Naive B cell (primary cell): Measurements from ENCODE around the gene GINS1. TPM values are rescaled to one million over a fixed set of nuclear protein-coding genes. Genes with fewer than 3 reads are reported as not detected.

Experiments
- ATAC-seq, 2 donors: fragments of 150-1000 bp; cut with Tn5 transposase; 2 replicates each; pipeline ENCODE4 v1.10.0; 2021; ENCODE audit warnings: low read depth in 2 of 2, mild to moderate bottlenecking in 2 of 2, moderate library complexity in 2 of 2
- DNase-seq: peaks from one replicate; pipeline ENCODE4 v3.0.0; 2022
- H3K27ac Mint-ChIP-seq, 6 donors: one replicate each; pipeline ENCODE4 v1.8.0; 2020 to 2022; ENCODE audit warnings: mild to moderate bottlenecking in 6 of 6, mixed read lengths in 6 of 6, moderate library complexity in 5 of 6, inconsistent platforms in 2 of 6
- H3K27me3 Mint-ChIP-seq, 3 donors: one replicate each; pipeline ENCODE4 v1.8.0; 2021 to 2022; ENCODE audit warnings: mixed read lengths in 3 of 3, mild to moderate bottlenecking in 1 of 3
- H3K36me3 Mint-ChIP-seq, 2 donors: one replicate each; pipeline ENCODE4 v1.8.0; 2020 to 2022; ENCODE audit warnings: mixed read lengths in 2 of 2, inconsistent platforms in 1 of 2, mild to moderate bottlenecking in 1 of 2
- H3K4me1 Mint-ChIP-seq, 3 donors: one replicate each; pipeline ENCODE4 v1.8.0; 2020 to 2022; ENCODE audit warnings: mixed read lengths in 3 of 3, inconsistent platforms in 1 of 3, mild to moderate bottlenecking in 1 of 3, moderate library complexity in 1 of 3
- H3K4me3 Mint-ChIP-seq, 8 donors: one replicate each; pipeline ENCODE4 v1.8.0; 2020 to 2022; ENCODE audit warnings: mild to moderate bottlenecking in 8 of 8, mixed read lengths in 8 of 8, moderate library complexity in 8 of 8, inconsistent platforms in 2 of 8
- H3K9me3 Mint-ChIP-seq, 7 donors: one replicate each; pipeline ENCODE4 v1.8.0; 2020 to 2022; ENCODE audit warnings: mixed read lengths in 7 of 7, mild to moderate bottlenecking in 5 of 7, inconsistent platforms in 2 of 7, moderate library complexity in 1 of 7
- polyA plus RNA-seq, 6 donors: library from polyadenylated mRNA; unstranded; fragments of 300-500 nt; fragmentation: Illumina TruSeq; gene quantifications; one replicate each; pipeline ENCODE4 v1.2.3, GENCODE V29; 2021; ENCODE audit warnings: low read depth in 6 of 6

The GINS1 gene
- polyA plus RNA-seq, 6 donors from 2014 or later: 1.1 to 3.4 (median 1.8) TPM

DNA sequence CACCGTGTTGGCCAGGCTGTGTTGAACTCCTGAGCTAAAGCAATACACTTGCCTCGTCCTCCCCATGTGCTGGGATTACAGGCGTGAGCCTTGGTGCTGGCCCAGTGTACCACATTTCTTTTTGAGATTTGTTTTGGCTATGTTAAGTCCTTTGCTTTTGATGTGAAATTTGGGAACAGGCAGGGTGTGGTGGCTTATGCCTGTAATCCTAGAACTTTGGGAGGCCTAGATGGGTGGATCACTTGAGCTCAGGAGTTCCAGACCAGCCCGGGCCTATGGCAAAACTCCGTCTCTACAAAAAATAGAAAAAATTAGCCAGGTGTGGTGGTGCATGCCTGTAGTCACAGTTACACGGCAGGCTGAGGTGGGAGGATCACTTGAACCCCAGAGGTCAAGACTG, 40.2 kb downstream of the GINS1 start:
- DNase-seq (no peak), ATAC-seq (no peak)
- H3K9me3 Mint-ChIP-seq: peaks cover 0 to 7% (median 0%) of the 10 kb centered on the region in 7 donors
- H3K4me1 Mint-ChIP-seq: peaks cover 0 to 4% (median 0%) of the 10 kb centered on the region in 3 donors
- H3K27me3 Mint-ChIP-seq: no peaks in the 10 kb centered on the region
- peaks cover 8 to 16% of the 10 kb centered on the region in 2 donors for H3K36me3 Mint-ChIP-seq
- peak overlapping the region in 1 of 8 donors; percentile 21 for H3K4me3 Mint-ChIP-seq
- peak overlapping the region in 1 of 6 donors; percentile 28 for H3K27ac Mint-ChIP-seq

DNA sequence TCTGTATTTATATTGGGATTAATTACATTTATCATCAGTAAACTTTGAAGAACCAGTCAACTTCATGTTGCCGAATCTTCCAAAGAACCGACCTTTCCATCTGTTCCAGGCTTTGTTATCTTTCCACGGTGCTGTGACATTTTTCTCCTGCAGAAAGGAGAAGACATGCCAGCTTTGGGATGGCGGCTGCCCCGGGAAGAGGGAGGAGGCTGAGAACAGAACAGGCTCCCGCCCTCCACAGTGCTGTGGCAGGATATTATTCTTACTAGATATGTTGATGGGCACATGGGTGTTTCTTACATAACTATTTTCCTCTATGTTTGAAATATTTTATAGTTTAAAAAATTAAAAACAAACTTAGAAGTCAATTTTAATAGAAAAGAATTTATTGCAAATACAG, 44.9 kb downstream of the GINS1 start:
- Mint-ChIP-seq H3K27me3 (no peaks in the 10 kb centered on the region), H3K9me3 (peaks cover 0 to 7% (median 0%) of the 10 kb centered on the region in 7 donors), H3K4me3 (no peak overlapping the region), H3K27ac (no peak overlapping the region), H3K36me3 (no peaks in the 10 kb centered on the region), H3K4me1 (no peaks in the 10 kb centered on the region)
- DNase-seq (no peak), ATAC-seq (no peak)

GRCh38 chr20:25453035-25453810, 45.8 kb downstream of the GINS1 start:
- DNase-seq (no peak), ATAC-seq (no peak)
- Mint-ChIP-seq H3K9me3 (peaks cover 0 to 6% (median 0%) of the 10 kb centered on the region in 7 donors), H3K4me3 (no peak overlapping the region), H3K36me3 (no peaks in the 10 kb centered on the region), H3K27me3 (no peaks in the 10 kb centered on the region), H3K27ac (no peak overlapping the region), H3K4me1 (no peaks in the 10 kb centered on the region)

DNA sequence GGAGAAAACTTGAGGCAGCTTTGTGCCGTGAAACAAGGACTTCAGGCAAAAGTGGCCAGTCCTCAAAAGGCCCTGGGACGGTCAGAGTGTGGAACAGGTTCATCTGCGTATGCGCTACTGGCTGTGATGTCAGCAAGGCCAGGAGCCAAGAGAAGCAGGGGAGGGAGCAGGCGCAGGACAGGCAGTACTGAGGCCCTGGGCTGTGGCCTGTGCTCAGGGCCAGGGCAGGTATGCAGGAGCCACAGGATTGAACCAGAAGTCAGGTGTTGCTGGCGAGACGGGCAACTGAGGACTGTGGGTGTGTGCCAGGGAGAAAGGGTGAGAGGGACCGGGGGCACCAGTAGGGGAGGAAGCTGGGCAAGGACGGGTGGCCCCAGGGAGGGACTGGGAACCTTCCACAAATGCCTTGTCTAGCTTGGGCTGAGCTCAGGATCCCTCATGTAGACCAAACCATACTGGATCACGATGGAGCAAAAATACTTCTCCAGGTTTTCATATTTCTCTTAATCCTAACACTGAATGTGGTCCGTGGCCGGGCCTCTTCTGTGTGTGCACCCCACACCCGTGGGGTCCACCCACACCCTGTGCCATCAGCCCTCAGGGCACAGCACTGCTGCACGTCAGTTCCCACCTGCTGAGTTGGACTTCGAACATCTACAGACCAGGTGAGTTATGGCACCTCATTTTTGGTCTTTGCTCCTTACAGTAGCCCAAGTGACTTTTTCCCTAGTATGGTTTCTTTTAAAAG, 46.9 kb downstream of the GINS1 start:
- Mint-ChIP-seq H3K4me1 (no peaks in the 10 kb centered on the region), H3K4me3 (no peak overlapping the region), H3K27me3 (no peaks in the 10 kb centered on the region), H3K36me3 (no peaks in the 10 kb centered on the region), H3K9me3 (no peaks in the 10 kb centered on the region), H3K27ac (peak overlapping the region in 1 of 6 donors; percentile 74)
- ATAC-seq (no peak), DNase-seq (no peak)

GRCh38 chr20:25457886-25458680, 50.6 kb downstream of the GINS1 start:
- H3K27ac Mint-ChIP-seq: no peak overlapping the region

GRCh38 chr20:25459111-25459830, 51.8 kb downstream of the GINS1 start:
- Mint-ChIP-seq H3K4me1 (no peaks in the 10 kb centered on the region), H3K4me3 (no peak overlapping the region), H3K36me3 (no peaks in the 10 kb centered on the region), H3K27me3 (peaks cover 0 to 4% (median 0%) of the 10 kb centered on the region in 3 donors), H3K9me3 (no peaks in the 10 kb centered on the region), H3K27ac (no peak overlapping the region)
- ATAC-seq (no peak), DNase-seq (no peak)

More at GRCh38 chr20:25457886-25458680, 50.6 kb downstream of the GINS1 start:
- ATAC-seq (no peak), DNase-seq (no peak)
- no peak overlapping the region for H3K4me3 Mint-ChIP-seq
- no peaks in the 10 kb centered on the region for H3K36me3 Mint-ChIP-seq
- no peaks in the 10 kb centered on the region for H3K9me3 Mint-ChIP-seq
- peaks cover 0 to 4% (median 0%) of the 10 kb centered on the region in 3 donors for H3K27me3 Mint-ChIP-seq
- no peaks in the 10 kb centered on the region for H3K4me1 Mint-ChIP-seq

DNA sequence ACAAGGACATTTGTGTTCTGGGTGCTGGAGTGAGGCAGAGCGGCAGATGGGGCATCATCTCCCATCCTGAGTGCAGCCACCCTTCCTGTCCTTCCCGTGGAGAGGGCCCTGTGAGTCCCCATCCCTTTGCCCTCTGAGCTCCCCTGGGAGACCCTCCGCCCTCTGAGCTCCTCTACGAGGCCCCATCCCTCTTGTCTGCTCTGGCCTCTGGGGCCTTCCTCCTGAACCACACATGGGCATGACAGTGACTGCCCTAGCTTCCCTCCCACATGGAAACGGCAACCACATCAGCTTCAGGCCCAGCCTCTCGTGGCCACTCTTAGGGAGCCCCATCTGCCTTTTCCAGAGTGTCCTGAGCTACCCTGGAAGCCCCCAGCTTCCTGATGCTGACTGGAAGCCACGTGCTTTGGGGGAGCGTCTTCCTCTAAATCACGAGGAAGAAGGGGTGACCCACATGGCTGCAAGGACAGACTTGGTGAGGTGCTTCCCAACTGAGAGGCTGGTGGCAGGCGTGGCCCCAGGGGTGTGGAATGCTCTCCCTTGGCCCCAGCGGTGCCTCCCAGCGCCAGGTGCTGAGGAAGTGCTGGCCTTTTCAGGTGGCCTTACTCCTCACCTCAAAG, 52.6 kb downstream of the GINS1 start:
- Mint-ChIP-seq H3K27me3 (peaks cover 0 to 4% (median 0%) of the 10 kb centered on the region in 3 donors), H3K36me3 (no peaks in the 10 kb centered on the region), H3K4me1 (no peaks in the 10 kb centered on the region), H3K27ac (no peak overlapping the region), H3K4me3 (no peak overlapping the region), H3K9me3 (no peaks in the 10 kb centered on the region)
- ATAC-seq: no peak
- no peak for DNase-seq

- Mint-ChIP-seq H3K36me3 (no peaks in the 10 kb centered on the region), H3K27ac (no peak overlapping the region), H3K27me3 (peaks cover 0 to 4% (median 0%) of the 10 kb centered on the region in 3 donors), H3K9me3 (no peaks in the 10 kb centered on the region), H3K4me1 (no peaks in the 10 kb centered on the region), H3K4me3 (no peak overlapping the region)
- ATAC-seq: no peak
- no peak for DNase-seq
These were observed 53.2 kb downstream of the GINS1 start for GRCh38 chr20:25460566-25461280.

DNA sequence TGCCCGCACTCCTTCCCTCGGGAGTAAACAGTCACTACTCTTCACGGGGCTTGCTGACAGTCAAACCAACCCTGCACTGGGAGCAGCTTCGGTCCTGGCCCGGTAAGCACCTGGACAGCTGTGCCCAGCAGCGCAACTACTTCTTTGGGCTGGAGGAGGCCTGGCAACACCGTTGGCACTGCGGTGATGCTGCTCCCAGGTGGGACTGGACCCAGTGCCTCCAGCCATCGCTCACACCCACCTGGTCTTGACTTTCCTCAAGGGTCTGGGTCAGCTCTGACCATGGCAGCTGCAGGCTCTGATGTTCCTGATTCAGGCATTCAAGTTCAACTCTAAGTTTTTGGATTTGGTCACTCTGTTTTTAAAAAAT, 53.8 kb downstream of the GINS1 start:
- no peak for DNase-seq
- H3K4me3 Mint-ChIP-seq: no peak overlapping the region
- H3K9me3 Mint-ChIP-seq: no peaks in the 10 kb centered on the region
- ATAC-seq: no peak
- no peaks in the 10 kb centered on the region for H3K4me1 Mint-ChIP-seq
- peaks cover 0 to 4% (median 0%) of the 10 kb centered on the region in 3 donors for H3K27me3 Mint-ChIP-seq
- H3K36me3 Mint-ChIP-seq: no peaks in the 10 kb centered on the region
- H3K27ac Mint-ChIP-seq: no peak overlapping the region

DNA sequence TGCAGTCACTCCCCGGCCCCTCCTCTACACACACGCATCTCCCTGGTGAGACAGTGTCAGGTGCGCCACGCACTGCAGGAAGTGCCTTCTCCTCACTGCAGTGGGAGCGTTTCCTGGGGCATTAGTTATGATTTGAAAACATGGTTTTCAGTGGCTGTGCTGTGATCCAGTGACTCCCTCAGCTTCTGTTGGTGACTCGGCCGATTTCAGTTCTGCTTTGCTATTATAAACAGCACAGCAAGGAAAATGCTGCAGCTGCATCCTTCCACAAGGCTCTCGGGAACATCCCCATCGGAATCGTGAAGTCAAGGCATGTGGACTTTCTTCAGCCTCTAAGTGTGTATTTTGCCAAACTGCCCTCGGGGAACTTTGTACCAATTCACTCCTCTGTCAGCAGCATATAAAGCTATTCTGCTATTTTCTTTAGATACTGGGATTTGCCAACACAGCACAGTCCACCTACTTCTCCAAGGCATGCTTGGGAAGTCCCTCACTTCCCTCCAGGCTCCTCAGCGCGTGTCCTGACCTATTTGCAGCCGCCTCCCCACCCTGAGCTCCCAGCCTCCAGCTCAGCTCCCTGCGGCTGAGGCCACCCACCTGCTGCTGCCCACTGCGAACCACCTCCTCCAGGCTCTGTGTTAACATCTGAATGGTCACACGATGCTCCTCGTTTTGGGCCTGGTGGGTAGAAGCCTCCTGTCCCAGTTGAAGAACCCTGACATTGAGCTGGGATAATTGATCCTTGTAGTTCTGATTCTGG, 54.5 kb downstream of the GINS1 start:
- peaks cover 0 to 4% (median 0%) of the 10 kb centered on the region in 3 donors for H3K27me3 Mint-ChIP-seq
- ATAC-seq: no peak
- no peaks in the 10 kb centered on the region for H3K9me3 Mint-ChIP-seq
- peak overlapping the region in 1 of 6 donors; percentile 10 for H3K27ac Mint-ChIP-seq
- H3K36me3 Mint-ChIP-seq: no peaks in the 10 kb centered on the region
- H3K4me1 Mint-ChIP-seq: no peaks in the 10 kb centered on the region
- DNase-seq: no peak
- H3K4me3 Mint-ChIP-seq: no peak overlapping the region

DNA sequence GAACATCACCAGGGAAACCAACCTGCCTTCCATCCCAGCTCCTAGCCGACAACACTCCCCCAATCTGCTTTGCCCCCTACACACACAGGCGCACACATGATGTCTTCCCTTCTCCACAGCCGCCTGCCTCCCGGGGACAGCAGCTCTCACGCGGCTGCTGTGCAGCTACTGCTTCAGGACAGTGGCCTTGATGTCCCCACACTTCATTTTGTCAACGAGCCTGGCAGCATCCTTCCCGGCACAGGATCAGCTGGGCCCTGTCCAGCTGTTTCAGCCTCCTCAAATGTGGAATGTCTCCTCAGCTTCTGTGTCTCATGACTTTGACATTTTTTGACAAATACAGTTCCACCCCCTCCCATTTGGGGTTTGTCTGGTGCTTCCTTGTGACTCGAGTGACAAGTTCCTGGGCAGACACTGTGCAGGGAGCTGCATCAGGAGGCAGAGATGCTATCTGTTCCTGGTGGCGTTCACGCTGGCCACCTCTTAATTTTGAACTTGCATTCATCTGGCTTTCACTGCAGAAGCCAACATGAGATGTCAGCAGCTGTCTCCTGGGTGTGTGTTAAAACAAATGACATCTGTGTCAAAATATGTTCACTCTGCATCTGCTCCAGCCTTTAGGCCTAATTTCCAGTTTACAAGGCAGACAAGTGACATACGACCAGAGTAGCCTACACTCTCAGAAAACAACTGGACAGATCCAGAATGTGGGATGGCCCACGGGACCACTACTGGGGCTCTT, 57.2 kb downstream of the GINS1 start:
- no peak for ATAC-seq
- no peaks in the 10 kb centered on the region for H3K4me1 Mint-ChIP-seq
- peak overlapping the region in 1 of 6 donors; percentile 82 for H3K27ac Mint-ChIP-seq
- H3K27me3 Mint-ChIP-seq: peaks cover 0 to 4% (median 1%) of the 10 kb centered on the region in 3 donors
- DNase-seq: no peak
- H3K36me3 Mint-ChIP-seq: no peaks in the 10 kb centered on the region
- H3K9me3 Mint-ChIP-seq: no peaks in the 10 kb centered on the region
- H3K4me3 Mint-ChIP-seq: no peak overlapping the region
